ENCODE measurements around the gene F2RL1. TPM values are rescaled to one million over a fixed set of nuclear protein-coding genes. Genes with fewer than 3 reads are reported as not detected.
"Not testable (repeated sequence)": the region's sequence is repeated elsewhere in the genome, so short reads cannot be mapped to it uniquely, and the experiment has no call there.

The F2RL1 gene
- under 1 TPM; 0.08 to 0.17 (median 0.15) TPM for total RNA-seq
- under 1 TPM; 0.04 to 0.06 (median 0.05) TPM for polyA plus RNA-seq
- long read RNA-seq, donor 1, partial matches to known transcripts: 0 of 1 reads
- long read RNA-seq, donor 1, other reads (novel, unspliced or antisense): 0 of 1 reads
- long read RNA-seq, donor 2: 0 reads

- TF ChIP-seq CTCF (IDR thresholded peaks at IDR 0.05): no peak
- intact Hi-C loops (cut with DNase I): no loop called here
- Histone ChIP-seq H3K27me3 (ENCODE audit: insufficient read depth in 3 of 3, low read length in 2 of 3) (peaks cover 0 to 35% (median 11%) of the 10 kb centered on the region in 3 donors), H3K36me3 (ENCODE audit: insufficient read depth in 1 of 2, low read depth in 1 of 2) (no peaks in the 10 kb centered on the region), H3K4me3 (peak within 1 kb of the TSS; percentile 63), H3K4me1 (no peaks in the 10 kb centered on the region), H3K27ac (no peak within 1 kb of the TSS), H3K9me3 (no peaks in the 10 kb centered on the region)
- 1% methylated on average over 50 to 72 of the region's 72 CpGs for WGBS, 3 donors
- ATAC-seq: peak in 2 of 4 donors; percentile 27
- DNase-seq: peak; percentile 30 to 47
Measured at GRCh38 chr5:76818844-76819831, at the start of gene F2RL1. Gene F2RL1 (plus strand): TSS chr5:76819030. CDS start chr5:76819183, 153 bp downstream.

GRCh38 chr5:76771041-76771440 is 47.8 kb upstream of the F2RL1 start:
- not testable (repeated sequence) for ATAC-seq; H3K4me3 ChIP-seq; H3K9me3 ChIP-seq; H3K36me3 ChIP-seq (ENCODE audit: insufficient read depth in 1 of 2, low read depth in 1 of 2); H3K4me1 ChIP-seq; H3K27ac ChIP-seq; DNase-seq; H3K27me3 ChIP-seq (ENCODE audit: insufficient read depth in 3 of 3, low read length in 2 of 3)
- WGBS, 3 donors: 87 to 92% (median 88%) methylated on average over 14 of the region's 14 CpGs
- intact Hi-C loops (cut with DNase I): loop anchor here in 1 of 2 donors (5.0 kb wide), 1 partner anchor 169 kb away; no protein-coding TSS in a partner anchor

- Histone ChIP-seq H3K27ac (no peak overlapping the region), H3K9me3 (no peaks in the 10 kb centered on the region), H3K36me3 (ENCODE audit: insufficient read depth in 1 of 2, low read depth in 1 of 2) (no peaks in the 10 kb centered on the region), H3K4me3 (no peak overlapping the region), H3K27me3 (ENCODE audit: insufficient read depth in 3 of 3, low read length in 2 of 3) (no peaks in the 10 kb centered on the region), H3K4me1 (no peaks in the 10 kb centered on the region)
- ATAC-seq: no peak
- intact Hi-C loops (cut with DNase I): loop anchor here in 1 of 2 donors (5.0 kb wide), 1 partner anchor 170 kb away; no protein-coding TSS in a partner anchor
- WGBS, 3 donors: 58 to 68% (median 66%) methylated on average over 3 of the region's 3 CpGs
- no peak for DNase-seq
- no peak for TF ChIP-seq CTCF (IDR thresholded peaks at IDR 0.05)
Measured at GRCh38 chr5:76771705-76772405, 47.0 kb upstream of the F2RL1 start.

GRCh38 chr5:76775921-76776320 is 42.9 kb upstream of the F2RL1 start:
- H3K4me1 ChIP-seq: no peaks in the 10 kb centered on the region
- TF ChIP-seq CTCF (IDR thresholded peaks at IDR 0.05): no peak
- H3K9me3 ChIP-seq: no peaks in the 10 kb centered on the region
- H3K4me3 ChIP-seq: no peak overlapping the region
- H3K36me3 ChIP-seq (ENCODE audit: insufficient read depth in 1 of 2, low read depth in 1 of 2): no peaks in the 10 kb centered on the region
- H3K27ac ChIP-seq: no peak overlapping the region
- ATAC-seq: no peak
- H3K27me3 ChIP-seq (ENCODE audit: insufficient read depth in 3 of 3, low read length in 2 of 3): no peaks in the 10 kb centered on the region
- DNase-seq: no peak
- 79 to 88% (median 80%) methylated on average over 5 of the region's 5 CpGs for WGBS, 3 donors
- intact Hi-C loops (cut with DNase I): no loop called here

- DNase-seq (no peak), ATAC-seq (no peak)
- intact Hi-C loops (cut with DNase I): no loop called here
- Histone ChIP-seq H3K4me1 (no peaks in the 10 kb centered on the region), H3K4me3 (no peak overlapping the region), H3K9me3 (no peaks in the 10 kb centered on the region), H3K27me3 (ENCODE audit: insufficient read depth in 3 of 3, low read length in 2 of 3) (no peaks in the 10 kb centered on the region), H3K27ac (no peak overlapping the region), H3K36me3 (ENCODE audit: insufficient read depth in 1 of 2, low read depth in 1 of 2) (no peaks in the 10 kb centered on the region)
- 82 to 89% (median 85%) methylated on average over 2 of the region's 2 CpGs for WGBS, 3 donors
- TF ChIP-seq CTCF (IDR thresholded peaks at IDR 0.05): no peak
Measured at GRCh38 chr5:76776391-76776790, 42.4 kb upstream of the F2RL1 start.

- DNase-seq; H3K27ac ChIP-seq; H3K36me3 ChIP-seq (ENCODE audit: insufficient read depth in 1 of 2, low read depth in 1 of 2); H3K4me3 ChIP-seq; ATAC-seq; H3K27me3 ChIP-seq (ENCODE audit: insufficient read depth in 3 of 3, low read length in 2 of 3); H3K4me1 ChIP-seq; H3K9me3 ChIP-seq; intact Hi-C loops (cut with DNase I): not testable (repeated sequence)
- 86 to 92% (median 90%) methylated on average over 4 of the region's 4 CpGs for WGBS, 3 donors
Measured at GRCh38 chr5:76780616-76781015, 38.2 kb upstream of the F2RL1 start.
